Parathyroid adenoma (tissue), 2 donors: ENCODE measurements around the gene FGGY.
A peak's percentile ranks its signal among the peaks of the same experiment; 100 is the strongest.

ENCODE experiments used
- H2AFZ ChIP-seq: fragments of 300-600 bp; sonication (generic); one replicate; pipeline ENCODE4 v1.7.0; 2017; ENCODE audit warnings: antibody characterized with exemption, mild to moderate bottlenecking
- H3K27ac ChIP-seq: fragments of 300-600 bp; sonication (generic); one replicate; pipeline ENCODE4 v1.7.0; 2017
- H3K27me3 ChIP-seq: fragments of 300-600 bp; sonication (generic); one replicate; pipeline ENCODE4 v1.7.0; 2017; ENCODE audit warnings: low read length; ENCODE audit not compliant: control insufficient read depth, insufficient read depth
- H3K36me3 ChIP-seq: fragments of 300-600 bp; sonication (generic); one replicate; pipeline ENCODE4 v1.7.0; 2017; ENCODE audit warnings: low read length; ENCODE audit not compliant: control insufficient read depth, insufficient read depth
- H3K4me1 ChIP-seq: fragments of 300-600 bp; sonication (generic); one replicate; pipeline ENCODE4 v1.7.0; 2017; ENCODE audit warnings: control low read depth
- H3K4me2 ChIP-seq: fragments of 300-600 bp; sonication (generic); one replicate; pipeline ENCODE4 v1.7.0; 2017; ENCODE audit warnings: low read length
- H3K4me3 ChIP-seq: fragments of 300-600 bp; sonication (generic); one replicate; pipeline ENCODE4 v1.7.0; 2017; ENCODE audit warnings: low read depth, low read length
- H3K79me2 ChIP-seq: fragments of 300-600 bp; sonication (generic); one replicate; pipeline ENCODE4 v1.7.0; 2017; ENCODE audit warnings: control low read depth
- H3K9ac ChIP-seq: fragments of 300-600 bp; sonication (generic); one replicate; pipeline ENCODE4 v1.7.0; 2017; ENCODE audit warnings: mild to moderate bottlenecking
- H3K9me3 ChIP-seq: fragments of 300-600 bp; sonication (generic); one replicate; pipeline ENCODE4 v1.7.0; 2017; ENCODE audit warnings: low read length; ENCODE audit not compliant: control insufficient read depth
- CTCF ChIP-seq: fragments of 300-600 bp; sonication (generic); IDR thresholded peaks from one replicate; pipeline ENCODE4 v1.7.0; 2017; ENCODE audit warnings: antibody characterized with exemption, mild to moderate bottlenecking
- donor health status: primary hyperparathyroidism.

Gene FGGY

DNA sequence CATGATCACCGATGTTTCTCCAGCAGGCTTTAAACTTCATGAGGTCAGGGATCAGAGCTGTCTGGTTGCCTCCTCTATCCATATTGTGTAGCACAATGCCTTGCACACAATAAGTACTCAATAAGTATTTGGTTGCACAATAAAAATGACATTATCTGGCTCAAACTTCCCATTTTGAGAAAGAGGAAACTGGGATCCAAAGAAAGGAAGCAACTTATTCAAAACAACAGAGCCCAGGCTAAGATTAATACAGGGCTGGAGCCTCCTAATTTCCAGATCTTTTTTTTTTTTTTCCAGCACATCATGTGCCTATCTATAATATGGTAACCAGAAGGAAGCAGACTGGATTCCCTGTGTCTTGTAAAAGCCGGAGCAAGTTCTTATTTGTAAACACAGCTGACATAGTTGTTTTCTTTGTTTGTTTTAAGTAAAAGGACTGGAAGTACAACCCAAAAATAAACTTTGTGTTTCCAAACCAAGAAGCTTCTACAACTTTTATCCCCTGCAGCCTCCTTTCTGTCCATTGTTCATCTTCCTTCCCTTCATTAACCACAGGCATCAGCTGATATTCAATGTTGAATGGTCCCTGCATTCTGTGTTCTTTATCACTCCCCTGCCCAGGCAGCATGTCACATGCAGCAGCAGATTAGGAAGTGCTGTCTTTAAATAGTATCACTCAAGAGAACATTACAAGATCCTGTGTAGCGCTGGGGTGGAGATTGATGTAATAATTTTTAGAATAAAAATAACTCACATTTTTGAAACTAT, 446.6 kb downstream of the FGGY start:
- H3K9ac ChIP-seq, result no peak overlapping the region
- H3K4me1 ChIP-seq, result peaks cover 2% of the 10 kb centered on the region
- TF ChIP-seq CTCF, result no peak
- peak overlapping the region; percentile 47 for H3K27ac ChIP-seq
- no peaks in the 10 kb centered on the region for H3K36me3 ChIP-seq
- H3K79me2 ChIP-seq, result no peaks in the 10 kb centered on the region
- no peaks in the 10 kb centered on the region for H3K27me3 ChIP-seq
- no peaks in the 10 kb centered on the region for H3K9me3 ChIP-seq
- no peak overlapping the region for H2AFZ ChIP-seq
- no peak overlapping the region for H3K4me2 ChIP-seq
- H3K4me3 ChIP-seq, result no peak overlapping the region

DNA sequence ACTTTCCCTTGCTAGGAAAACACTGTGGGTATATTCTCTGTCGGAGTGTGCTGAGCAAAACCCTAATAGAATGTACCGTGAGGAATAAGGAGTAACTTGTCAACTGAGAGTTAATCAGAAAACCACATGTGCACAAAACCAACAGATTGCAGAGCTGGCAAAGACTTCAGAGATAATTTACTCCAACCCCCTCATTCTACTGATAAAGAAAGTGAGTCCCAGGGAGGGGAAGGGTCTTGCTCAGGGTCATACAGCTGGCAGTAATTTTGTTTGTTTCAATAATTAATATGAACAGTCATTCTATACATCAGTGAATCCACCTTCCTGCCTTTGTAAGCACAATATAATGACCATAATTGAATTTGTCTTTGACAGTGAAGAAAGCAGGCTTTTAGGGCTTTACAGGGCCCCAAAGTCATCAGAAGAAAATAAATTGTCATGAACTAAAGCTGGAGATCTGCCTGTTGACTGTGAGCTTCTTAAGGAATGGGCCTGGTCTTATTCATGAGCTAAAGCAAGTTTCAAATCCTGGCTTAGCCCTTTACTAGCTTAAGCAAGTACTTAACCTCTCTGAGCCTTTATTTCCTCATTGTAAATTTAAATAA, 450.6 kb downstream of the FGGY start:
- H3K4me2 ChIP-seq, result no peak overlapping the region
- no peak for TF ChIP-seq CTCF
- H3K9ac ChIP-seq, result no peak overlapping the region
- no peaks in the 10 kb centered on the region for H3K9me3 ChIP-seq
- no peak overlapping the region for H3K27ac ChIP-seq
- H3K4me3 ChIP-seq, result no peak overlapping the region
- no peaks in the 10 kb centered on the region for H3K79me2 ChIP-seq
- no peaks in the 10 kb centered on the region for H3K36me3 ChIP-seq
- H3K4me1 ChIP-seq, result peaks cover 4% of the 10 kb centered on the region
- no peak overlapping the region for H2AFZ ChIP-seq
- H3K27me3 ChIP-seq, result no peaks in the 10 kb centered on the region

DNA sequence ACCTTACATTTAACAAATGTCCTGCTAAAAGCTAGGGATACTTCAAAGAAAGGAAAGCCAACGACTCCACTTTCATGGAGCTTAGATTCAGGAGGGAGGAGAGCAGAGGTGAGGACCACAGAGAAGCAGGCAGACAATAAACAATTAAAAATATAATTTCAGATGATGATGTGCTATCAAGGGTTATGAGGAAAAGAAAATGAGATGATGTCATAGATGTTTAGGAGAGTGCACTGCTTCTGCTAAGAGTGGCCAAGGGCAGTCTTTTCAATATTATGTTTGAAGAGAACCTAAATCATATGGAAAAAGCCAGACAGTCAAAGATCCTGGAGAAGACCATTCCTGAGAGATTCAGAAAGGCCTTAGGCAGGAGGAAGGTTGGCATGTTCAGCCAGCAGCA, 451.2 kb downstream of the FGGY start:
- TF ChIP-seq CTCF, result no peak
- H3K36me3 ChIP-seq, result no peaks in the 10 kb centered on the region
- H2AFZ ChIP-seq, result no peak overlapping the region
- H3K4me1 ChIP-seq, result peaks cover 7% of the 10 kb centered on the region
- no peaks in the 10 kb centered on the region for H3K9me3 ChIP-seq
- no peaks in the 10 kb centered on the region for H3K27me3 ChIP-seq
- H3K4me2 ChIP-seq, result no peak overlapping the region
- H3K27ac ChIP-seq, result no peak overlapping the region
- no peak overlapping the region for H3K4me3 ChIP-seq
- H3K79me2 ChIP-seq, result no peaks in the 10 kb centered on the region
- H3K9ac ChIP-seq, result no peak overlapping the region

DNA sequence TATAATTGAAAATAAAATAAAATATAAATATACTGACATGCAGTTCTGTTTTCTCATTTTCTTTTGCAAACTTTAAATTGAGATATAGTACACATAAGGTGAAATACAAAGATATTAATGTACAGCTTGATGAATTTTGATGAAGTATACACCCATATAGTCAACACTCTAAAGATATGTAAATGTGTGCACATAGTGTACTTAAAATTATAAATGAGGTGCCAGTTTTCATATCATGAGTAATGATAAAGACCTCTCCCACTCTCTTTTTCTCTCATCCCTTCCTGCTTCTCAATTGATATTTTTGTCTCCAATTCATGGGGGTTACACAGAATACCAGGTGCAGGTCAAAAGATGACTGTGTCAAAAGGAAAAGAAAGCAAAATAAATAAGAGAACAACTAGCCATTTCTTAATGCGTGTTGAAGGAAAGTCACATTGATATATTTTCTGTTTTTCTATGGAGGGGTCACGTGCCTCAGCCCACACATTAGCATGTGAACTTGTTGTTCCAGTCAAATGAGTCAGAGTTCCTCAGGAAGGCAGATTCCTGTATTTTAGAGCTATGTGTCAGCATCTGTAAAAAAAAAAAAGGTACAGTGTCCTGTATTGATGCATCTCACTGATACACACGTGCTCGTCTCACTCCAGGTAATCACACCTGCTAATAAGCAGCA, 453.6 kb downstream of the FGGY start:
- no peaks in the 10 kb centered on the region for H3K79me2 ChIP-seq
- no peak overlapping the region for H2AFZ ChIP-seq
- TF ChIP-seq CTCF, result no peak
- H3K27ac ChIP-seq, result no peak overlapping the region
- peaks cover 7% of the 10 kb centered on the region for H3K4me1 ChIP-seq
- H3K27me3 ChIP-seq, result no peaks in the 10 kb centered on the region
- no peaks in the 10 kb centered on the region for H3K36me3 ChIP-seq
- H3K9me3 ChIP-seq, result no peaks in the 10 kb centered on the region
- no peak overlapping the region for H3K4me2 ChIP-seq
- H3K9ac ChIP-seq, result no peak overlapping the region
- no peak overlapping the region for H3K4me3 ChIP-seq
